Jurkat, Clone E6-1 (cell line): ENCODE measurements around the gene PLAAT5. TPM values are rescaled to one million over a fixed set of nuclear protein-coding genes. Genes with fewer than 3 reads are reported as not detected.
"Not testable (repeated sequence)": the region's sequence is repeated elsewhere in the genome, so short reads cannot be mapped to it uniquely, and the experiment has no call there.

Experiments used
- DNase-seq: peaks from one replicate; pipeline ENCODE4 v3.0.0-alpha.2; 2011; ENCODE audit warnings: low read depth, low spot score
- H3K4me3 ChIP-seq: 2 replicates; pipeline ENCODE4 v1.5.1; 2011; ENCODE audit warnings: mild to moderate bottlenecking, low read length, control low read depth, moderate library complexity
- polyA plus RNA-seq: library from polyadenylated mRNA; unstranded; fragments of >200 nt; gene quantifications from one replicate; pipeline ENCODE4 v1.2.1, GENCODE V29; 2012; ENCODE audit warnings: missing spikeins; ENCODE audit not compliant: insufficient read length, insufficient read depth

PLAAT5 gene, protein sequence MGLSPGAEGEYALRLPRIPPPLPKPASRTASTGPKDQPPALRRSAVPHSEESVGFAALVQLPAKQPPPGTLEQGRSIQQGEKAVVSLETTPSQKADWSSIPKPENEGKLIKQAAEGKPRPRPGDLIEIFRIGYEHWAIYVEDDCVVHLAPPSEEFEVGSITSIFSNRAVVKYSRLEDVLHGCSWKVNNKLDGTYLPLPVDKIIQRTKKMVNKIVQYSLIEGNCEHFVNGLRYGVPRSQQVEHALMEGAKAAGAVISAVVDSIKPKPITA
- polyA plus RNA-seq: not detected

DNA sequence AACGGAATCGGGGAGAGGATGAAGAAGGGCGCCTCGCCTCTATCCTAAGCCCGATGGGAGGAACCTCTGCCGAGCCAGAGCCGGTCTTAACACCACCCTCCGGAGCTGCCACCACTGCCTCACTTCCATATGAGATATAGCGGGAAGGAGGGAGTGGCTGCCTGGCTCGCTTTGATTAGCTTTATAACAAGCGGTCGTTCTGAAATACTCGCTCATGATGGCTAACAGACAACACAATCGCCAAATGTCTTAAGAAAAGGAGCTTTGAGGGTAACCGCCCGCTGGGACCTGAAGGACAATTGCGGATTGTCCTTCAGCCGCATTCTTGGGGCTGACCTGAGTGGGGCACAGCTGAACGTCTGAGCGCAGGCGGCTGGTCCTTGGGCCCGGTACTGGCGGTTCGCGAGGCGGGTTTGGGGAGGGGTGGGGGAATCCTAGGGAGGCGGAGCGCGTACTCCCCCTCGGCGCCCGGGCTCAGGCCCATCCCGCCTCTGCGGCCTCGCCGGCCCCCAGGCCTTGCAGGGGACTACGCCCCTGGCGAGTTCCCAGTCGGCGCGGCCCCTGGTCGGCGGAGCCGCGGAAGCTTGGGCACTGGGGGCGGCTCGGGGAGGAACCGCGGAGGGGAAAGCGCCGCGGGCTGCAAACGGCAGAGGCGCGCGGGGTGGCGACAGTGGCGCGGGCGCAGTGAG lies at the start of gene PLAAT5:
Gene PLAAT5, minus strand, starts transcription at position 617 of the 689 bp plus-strand sequence. Its CDS starts 133 bp downstream, at position 484.
- no peak for DNase-seq
- H3K4me3 ChIP-seq: peak within 1 kb of the TSS; percentile 55

DNA sequence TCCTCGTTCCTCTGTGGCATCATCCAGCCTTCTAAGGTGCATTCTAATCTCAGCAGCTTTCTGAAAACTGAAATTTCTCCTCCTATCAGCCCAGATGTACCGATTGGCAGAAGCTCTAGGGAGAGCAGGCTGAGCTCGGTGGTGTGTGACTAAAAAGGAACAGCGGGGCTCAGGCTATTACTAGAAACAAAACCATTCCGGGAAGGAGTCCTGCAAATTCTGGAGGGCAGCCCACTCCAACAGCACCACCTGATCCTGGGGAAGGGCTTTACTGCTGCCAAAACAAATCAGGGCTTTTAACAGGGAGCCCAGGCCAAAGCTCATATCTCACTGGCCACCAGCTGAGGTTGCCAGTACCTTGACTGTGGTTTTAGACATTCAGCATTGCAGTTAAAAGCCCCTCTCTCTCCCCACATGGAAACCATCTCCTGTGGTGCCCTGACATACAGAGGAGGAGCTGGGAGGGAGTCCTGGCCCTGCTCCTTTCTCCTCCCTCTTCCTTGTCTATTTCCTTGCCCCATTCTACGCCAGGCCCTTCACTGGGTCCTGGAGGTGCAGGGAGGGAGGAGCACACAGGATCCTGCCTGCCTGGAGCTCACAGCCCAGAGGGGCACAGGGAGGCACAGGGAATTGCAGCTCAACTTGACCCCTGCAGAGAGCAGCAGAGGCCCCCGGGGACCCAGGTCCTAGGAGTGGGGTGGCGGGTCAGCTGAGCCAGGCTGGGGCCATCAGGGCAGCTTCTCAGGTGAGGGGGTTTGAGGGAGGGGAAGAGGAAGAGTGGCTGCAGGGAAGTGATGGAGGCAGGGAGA lies 46.5 kb upstream of the PLAAT5 start:
- H3K4me3 ChIP-seq: peak overlapping the region; percentile 47
- no peak for DNase-seq

DNA sequence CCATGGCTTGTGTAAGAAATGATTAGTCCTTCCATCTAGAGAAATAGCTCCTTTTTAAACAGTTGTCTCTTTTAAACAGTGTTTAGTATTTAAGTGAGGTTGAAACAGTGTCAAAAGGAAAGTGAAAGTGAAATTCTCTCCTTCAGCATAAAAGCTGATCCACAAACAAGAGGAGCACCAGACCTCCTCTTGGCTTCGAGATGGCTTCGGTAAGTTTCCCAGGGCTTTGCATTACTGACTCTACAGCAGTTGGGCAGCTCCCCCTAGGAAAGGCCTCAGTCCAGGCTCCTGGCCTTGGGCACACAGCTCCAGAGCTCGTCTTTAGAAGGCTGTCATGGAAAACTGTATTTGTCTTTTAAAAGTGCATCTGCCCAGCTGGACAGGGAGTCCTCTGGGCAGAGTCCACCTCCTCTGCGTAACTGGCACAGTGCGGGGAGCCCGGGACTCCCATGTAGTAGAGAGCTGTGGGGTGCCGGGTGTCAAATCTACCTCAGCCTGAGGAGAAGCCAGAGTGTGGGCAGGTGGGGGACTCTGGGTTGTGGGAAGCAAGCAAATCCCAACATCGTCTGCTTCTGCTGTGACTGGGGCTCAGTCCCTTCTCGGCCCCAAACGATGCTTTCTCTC lies 45.8 kb upstream of the PLAAT5 start, which contains the start of gene PLAAT4:
Gene PLAAT4, plus strand, starts transcription at position 140 of the 624 bp plus-strand sequence. Its CDS starts 61 bp downstream, at position 201.
- peak within 1 kb of the TSS; percentile 47 for H3K4me3 ChIP-seq
- DNase-seq: peak; percentile 67

DNA sequence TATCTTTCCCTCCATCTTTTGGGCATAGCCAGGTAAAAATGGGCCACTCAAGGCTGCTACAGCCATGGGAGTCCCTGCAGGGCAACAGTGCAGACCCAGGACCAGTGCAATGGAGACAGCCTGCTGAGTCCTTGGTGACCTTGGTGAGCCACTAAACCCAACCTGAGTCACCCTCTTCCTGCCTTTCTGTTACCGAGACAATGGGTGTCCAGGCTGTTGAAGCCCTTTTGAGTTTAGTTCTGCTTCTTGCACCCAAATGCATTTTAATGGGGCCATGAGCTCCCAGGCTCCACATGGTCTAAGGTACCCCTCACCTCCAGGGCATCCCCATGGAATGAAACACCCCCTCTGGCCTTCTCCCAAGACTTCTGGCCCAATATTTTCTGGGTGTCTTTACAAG lies 44.8 kb upstream of the PLAAT5 start:
- H3K4me3 ChIP-seq: no peak overlapping the region
- no peak for DNase-seq

DNA sequence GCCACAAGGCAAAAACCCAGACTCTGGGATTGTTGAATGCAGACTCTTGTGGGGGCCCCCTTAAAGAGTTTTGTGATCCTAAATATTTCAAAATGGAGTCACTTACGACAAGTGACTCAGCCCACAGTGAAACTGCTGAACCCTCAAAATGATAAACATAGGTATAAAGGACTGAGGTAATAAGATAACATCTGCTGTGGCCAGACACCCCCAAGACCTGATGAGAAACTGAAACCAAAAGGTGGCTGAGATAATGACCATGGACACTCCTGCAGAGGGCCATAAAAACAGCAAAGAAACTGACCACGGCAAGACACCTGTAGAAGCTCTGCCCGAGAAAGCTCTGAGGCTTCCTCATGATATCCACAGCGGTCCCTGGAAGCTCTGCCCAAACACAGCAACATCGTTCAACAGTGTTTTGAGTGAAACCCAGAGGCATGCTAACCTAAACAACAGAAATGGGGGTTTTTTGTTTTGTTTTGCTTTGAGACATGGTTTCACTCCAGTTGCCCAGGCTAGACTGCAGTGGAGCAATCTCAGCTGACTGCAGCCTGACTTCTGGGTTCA lies 44.0 kb upstream of the PLAAT5 start:
- DNase-seq: no peak
- H3K4me3 ChIP-seq: no peak overlapping the region

DNA sequence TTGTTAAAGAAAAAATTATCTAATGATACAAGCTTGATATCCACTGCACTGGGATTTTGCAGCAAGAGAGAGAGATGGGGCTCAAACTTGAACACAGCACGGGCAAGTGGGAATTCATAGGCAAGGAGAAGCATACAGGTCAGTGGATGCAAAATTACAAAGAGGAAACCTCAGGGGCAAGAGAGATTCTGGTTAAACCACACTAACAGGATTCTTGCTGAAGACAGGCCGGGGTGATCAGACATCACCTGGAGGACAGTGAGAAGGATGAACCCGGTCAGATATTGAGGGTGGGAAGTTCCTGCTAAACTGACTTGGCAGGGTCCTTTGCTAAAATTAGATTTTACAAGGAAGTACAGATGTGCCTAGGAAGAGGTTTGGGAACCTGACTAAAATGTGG lies 43.1 kb upstream of the PLAAT5 start:
- no peak for DNase-seq
- no peak overlapping the region for H3K4me3 ChIP-seq

DNA sequence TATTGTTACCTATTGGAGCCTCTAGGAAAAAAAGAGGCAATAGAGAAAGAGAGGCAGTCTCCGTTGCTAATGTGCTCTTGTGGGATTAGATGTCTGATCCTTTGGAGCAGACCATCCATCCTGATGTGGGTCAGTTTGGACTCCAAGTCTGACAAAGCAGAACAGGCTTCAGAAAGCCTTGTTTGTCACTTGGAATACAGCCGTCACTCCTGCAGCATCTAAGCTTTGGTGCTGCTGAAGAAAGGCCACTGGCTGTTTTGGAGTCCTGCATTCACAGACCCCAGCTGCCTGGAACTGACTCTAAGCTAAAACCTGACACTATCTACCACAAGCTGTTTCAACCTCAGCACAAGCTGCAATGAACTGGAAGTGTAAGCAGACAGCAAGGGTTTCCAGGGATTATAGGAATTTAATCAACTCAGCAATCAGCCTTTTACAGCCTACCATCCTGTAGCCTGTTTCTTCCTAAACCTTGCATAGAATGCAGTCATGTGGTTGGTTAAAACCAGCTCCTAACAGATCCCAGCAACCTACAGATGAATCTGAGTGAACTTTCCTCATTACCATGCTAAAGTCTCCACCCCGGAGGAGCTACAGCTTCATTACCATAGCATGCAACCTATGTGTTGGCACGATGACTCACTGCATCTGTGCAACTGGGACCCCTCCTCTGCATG lies 42.0 kb upstream of the PLAAT5 start:
- no peak for DNase-seq
- H3K4me3 ChIP-seq: no peak overlapping the region

DNA sequence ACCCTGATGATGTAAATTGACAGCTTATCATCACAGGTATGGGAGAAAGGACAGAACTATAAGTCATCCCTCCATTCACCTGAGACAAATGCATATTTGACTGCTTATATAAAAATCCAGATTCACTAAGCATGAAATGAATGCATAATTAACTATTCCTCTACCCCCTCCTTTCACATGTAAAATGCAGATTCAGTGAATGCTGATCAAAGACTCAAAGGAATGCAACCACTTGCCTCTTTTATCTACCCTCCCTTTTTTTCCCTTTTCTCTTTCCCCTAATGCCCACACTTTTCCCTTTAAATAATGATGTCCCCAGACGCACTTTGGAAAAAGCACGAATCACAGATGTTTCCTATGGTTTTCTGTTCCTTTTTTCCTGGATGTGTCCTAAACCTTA lies 41.1 kb upstream of the PLAAT5 start:
- no peak for DNase-seq
- no peak overlapping the region for H3K4me3 ChIP-seq

DNA sequence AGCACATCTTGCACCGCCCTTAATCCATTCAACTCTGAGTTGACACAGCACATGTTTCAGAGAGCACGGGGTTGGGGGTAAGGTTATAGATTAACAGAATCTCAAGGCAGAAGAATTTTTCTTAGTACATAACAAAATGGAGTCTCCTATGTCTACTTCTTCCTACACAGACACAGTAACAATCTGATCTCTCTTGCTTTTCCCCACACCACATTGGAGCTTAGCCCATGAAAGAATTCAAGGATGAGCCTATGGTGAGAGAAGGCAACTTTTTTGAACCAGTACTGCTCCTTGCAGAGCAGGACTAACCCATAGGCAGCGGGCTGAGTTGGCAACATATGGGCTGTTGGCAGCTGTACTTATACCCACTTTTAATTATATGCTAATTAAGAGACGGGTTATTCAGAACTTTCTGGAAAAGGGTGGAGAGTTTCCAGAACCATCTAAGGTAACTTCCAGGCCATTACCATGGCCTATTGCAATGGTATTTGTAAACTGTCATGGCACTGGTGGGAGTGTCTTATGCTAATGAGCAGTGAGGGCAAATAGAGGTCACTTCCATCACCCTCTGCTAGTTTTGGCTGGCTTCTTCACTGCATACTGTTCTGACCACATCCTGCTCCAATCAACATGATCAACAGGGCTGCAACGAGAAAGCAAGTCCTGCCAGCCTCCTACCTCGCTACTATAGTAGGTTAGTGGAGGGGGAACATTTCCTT lies 40.3 kb upstream of the PLAAT5 start:
- peak overlapping the region; percentile 15 for H3K4me3 ChIP-seq
- peak; percentile 91 for DNase-seq

DNA sequence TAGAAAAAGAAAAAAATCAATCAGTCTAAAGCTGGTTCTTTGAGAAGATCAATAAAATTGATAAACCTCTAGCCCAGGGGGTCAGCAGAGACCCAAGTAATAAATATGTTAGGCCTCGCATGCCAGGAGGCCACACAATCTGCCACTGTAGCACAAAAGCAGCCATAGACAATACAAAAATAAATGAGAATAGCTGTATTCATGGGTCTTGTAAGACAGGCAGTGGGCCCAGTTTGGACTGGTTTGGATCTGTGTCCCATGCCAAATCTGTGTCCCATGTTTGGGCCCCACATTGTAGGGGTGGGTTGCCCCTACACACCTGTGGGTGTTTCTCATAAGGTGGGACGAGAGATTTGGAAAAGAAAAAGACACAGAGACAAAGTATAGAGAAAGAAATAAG lies 39.1 kb upstream of the PLAAT5 start:
- H3K4me3 ChIP-seq: no peak overlapping the region
- DNase-seq: no peak

DNA sequence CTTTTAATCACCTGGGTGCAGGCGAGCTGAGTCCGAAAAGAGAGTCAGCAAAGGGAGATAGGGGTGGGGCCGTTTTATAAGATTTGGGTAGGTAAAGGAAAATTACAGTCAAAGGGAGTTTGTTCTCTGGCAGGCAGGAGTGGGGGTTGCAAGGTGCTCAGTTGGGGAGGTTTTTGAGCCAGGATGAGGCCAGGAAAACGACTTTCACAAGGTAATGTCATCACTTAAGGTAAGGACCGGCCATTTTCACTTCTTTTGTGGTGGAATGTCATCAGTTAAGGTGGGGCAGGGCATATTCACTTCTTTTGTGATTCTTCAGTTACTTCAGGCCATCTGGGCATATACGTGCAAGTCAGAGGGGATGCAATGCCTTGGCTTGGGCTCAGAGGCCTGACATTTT lies 38.4 kb upstream of the PLAAT5 start:
- not testable (repeated sequence) for DNase-seq, H3K4me3 ChIP-seq

DNA sequence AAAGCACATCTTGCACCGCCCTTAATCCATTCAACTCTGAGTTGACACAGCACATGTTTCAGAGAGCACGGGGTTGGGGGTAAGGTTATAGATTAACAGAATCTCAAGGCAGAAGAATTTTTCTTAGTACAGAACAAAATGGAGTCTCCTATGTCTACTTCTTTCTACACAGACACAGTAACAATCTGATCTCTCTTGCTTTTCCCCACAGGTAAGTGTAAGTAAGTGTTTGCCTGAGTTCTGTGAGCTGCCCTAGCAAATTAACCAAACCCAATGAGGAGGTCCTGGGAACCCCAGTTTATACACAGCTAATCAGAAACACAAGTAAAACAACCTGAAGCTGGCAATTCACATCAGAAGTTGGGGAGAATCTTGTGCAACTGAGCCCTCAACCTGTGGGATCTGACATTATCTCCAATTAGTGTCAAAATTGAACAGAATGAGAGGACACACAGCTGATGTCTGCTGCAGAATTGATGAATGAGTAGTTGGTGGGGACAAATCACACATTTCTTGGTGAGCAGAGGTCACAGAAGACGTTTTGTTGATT lies 37.8 kb upstream of the PLAAT5 start:
- H3K4me3 ChIP-seq, DNase-seq: not testable (repeated sequence)

DNA sequence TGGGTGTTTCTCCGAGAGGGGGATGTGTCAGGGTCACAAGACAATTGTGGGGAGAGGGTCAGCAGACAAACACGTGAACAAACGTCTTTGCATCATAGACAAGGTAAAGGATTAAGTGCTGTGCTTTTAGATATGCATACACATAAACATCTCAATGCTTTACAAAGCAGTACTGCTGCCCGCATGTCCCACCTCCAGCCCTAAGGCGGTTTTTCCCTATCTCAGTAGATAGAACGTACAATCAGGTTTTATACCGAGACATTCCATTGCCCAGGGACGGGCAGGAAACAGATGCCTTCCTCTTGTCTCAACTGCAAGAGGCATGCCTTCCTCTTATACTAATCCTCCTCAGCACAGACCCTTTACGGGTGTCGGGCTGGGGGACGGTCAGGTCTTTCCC lies 37.2 kb upstream of the PLAAT5 start:
- H3K4me3 ChIP-seq, DNase-seq: not testable (repeated sequence)

DNA sequence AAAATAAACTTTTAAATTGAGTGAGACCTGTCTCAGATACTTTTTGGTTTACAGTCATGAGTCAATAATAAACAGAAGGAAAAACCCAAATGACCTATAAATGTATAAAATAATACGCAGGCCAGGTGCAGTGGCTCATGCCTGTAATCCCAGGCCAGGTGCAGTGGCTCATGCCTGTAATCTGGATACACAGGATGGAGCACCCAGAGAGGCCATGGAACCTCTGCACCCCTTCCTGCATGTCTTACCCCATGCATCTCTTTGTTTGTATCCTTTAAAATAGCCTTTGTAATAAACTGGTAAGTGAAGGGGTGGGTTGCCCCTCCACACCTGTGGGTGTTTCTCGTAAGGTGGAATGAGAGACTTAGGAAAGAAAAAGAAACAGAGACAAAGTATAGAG lies 36.7 kb upstream of the PLAAT5 start:
- no peak for DNase-seq
- H3K4me3 ChIP-seq: no peak overlapping the region

DNA sequence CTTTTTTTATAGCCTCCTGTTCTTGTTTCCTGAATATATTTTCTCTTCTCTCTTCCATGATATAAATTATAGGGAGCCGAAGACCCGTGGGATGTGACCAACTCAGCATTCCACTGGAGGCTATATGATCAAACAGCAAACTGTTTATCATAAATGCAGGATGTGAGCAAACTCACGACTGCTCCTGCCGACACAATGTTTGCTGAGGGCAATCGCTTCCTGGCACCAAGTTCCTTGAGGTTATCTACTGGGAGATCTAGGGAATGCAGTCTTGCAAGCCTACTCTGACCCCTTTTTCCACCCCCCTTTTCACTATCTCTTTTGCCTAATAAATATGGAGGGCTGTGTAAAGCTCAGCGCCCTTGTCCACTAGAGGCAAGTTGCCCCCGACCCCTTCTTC lies 32.2 kb upstream of the PLAAT5 start:
- no peak for DNase-seq
- H3K4me3 ChIP-seq: no peak overlapping the region

DNA sequence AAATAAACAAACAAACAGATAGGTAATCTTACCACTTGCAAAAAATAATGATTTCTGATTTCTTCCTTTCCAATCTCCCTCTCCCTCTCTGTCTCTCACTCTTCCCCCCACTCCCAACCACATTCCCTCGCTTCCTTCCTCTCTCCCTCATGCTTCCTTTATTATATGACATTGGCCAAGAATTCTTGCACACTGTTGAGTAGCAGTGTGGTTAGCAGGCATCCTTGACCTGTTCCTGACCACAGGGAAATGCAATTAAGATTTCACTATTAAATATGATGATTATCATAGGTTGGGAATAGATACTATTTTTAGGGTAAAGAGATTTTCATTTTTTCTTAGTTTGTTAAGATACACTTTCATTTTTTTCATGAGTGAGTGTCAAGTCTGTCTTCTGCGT lies 30.9 kb upstream of the PLAAT5 start:
- DNase-seq: no peak
- no peak overlapping the region for H3K4me3 ChIP-seq

DNA sequence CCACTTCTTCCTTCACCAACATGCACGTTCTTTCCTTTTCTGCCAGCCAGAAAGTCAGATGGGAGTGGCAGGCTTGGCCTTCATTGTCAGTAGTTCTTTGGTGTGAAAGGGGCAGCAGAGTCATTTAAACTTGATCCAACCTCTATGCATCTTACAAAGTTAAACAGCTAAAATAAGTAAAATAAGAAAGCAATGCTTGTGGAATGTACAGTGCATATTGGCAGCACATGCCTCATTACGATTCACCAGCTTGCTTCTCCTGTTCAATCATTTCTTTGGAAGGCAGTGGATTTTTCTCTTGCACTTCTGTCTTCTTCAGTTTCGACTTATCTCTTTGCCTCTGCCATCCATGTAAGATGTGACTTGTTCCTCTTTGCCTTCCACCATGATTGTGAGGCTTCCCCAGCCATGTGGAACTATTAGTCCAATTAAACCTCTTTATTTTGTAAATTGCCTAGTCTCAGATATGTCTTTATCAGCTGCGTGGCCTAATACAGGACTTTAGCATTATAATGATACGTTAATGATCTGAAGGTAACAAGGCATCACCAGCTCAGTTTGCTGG lies 29.7 kb upstream of the PLAAT5 start:
- DNase-seq: no peak

More for the DNA sequence above, 29.7 kb upstream of the PLAAT5 start:
- no peak overlapping the region for H3K4me3 ChIP-seq
